K562 (cell line): Measurements from ENCODE around the gene SLC7A4. TPM values are rescaled to one million over a fixed set of nuclear protein-coding genes. Genes with fewer than 3 reads are reported as not detected.
A peak's percentile ranks its signal among the peaks of the same experiment; 100 is the strongest.

Source experiments
- CCNT2 ChIP-seq: IDR thresholded peaks from 2 replicates; pipeline ENCODE4 v1.6.1; 2011; ENCODE audit warnings: borderline replicate concordance, low read depth, mild to moderate bottlenecking, moderate library complexity, mixed read lengths, low read length; ENCODE audit not compliant: insufficient read length; ENCODE audit errors: extremely low read depth
- HDAC2 ChIP-seq: fragments of 450-650 bp; IDR thresholded peaks from 2 replicates; pipeline ENCODE4 v1.6.1; 2016; ENCODE audit warnings: mild to moderate bottlenecking
- HDGF ChIP-seq: fragments of 450-650 bp; IDR thresholded peaks from 2 replicates; pipeline ENCODE4 v1.6.1; 2016
- HIVEP1 ChIP-seq: fragments of 250-450 bp; sonication (Bioruptor Pico); IDR thresholded peaks from 2 replicates; pipeline ENCODE4 v1.4.0; 2020; ENCODE audit warnings: mild to moderate bottlenecking
- HMGN3 ChIP-seq: IDR thresholded peaks from 2 replicates; pipeline ENCODE4 v1.6.1; 2011; ENCODE audit warnings: borderline replicate concordance, low read depth, mild to moderate bottlenecking, mixed read lengths, low read length; ENCODE audit not compliant: insufficient read length; ENCODE audit errors: extremely low read depth
- HOMEZ ChIP-seq: fragments of 250-450 bp; sonication (Bioruptor Pico); IDR thresholded peaks from 2 replicates; pipeline ENCODE4 v1.4.0; 2020; ENCODE audit warnings: mild to moderate bottlenecking, moderate library complexity
- KDM2B ChIP-seq: fragments of 250-450 bp; sonication (Bioruptor Pico); IDR thresholded peaks from 2 replicates; pipeline ENCODE4 v1.8.0; 2021; ENCODE audit warnings: mild to moderate bottlenecking, moderate library complexity
- L3MBTL2 ChIP-seq: fragments of 450-650 bp; IDR thresholded peaks from 2 replicates; pipeline ENCODE4 v1.6.1; 2016; ENCODE audit warnings: mild to moderate bottlenecking, moderate library complexity
- MXD1 ChIP-seq: fragments of 250-450 bp; sonication (Bioruptor Pico); IDR thresholded peaks from 2 replicates; pipeline ENCODE4 v1.8.0; 2021; ENCODE audit warnings: borderline replicate concordance, mild to moderate bottlenecking, moderate library complexity; ENCODE audit not compliant: poor library complexity, severe bottlenecking
- SAFB2 ChIP-seq: fragments of 200-400 bp; formaldehyde crosslinking; IDR thresholded peaks from 2 replicates; pipeline ENCODE4 v1.6.1; 2018; ENCODE audit warnings: borderline replicate concordance, low read length, low read depth, moderate library complexity; ENCODE audit not compliant: severe bottlenecking
- TAF15 ChIP-seq: fragments of 200-400 bp; formaldehyde crosslinking; IDR thresholded peaks from 2 replicates; pipeline ENCODE4 v1.6.1; 2017; ENCODE audit warnings: mild to moderate bottlenecking, low read depth, low read length, moderate library complexity
- TAF9B ChIP-seq: fragments of 450-650 bp; IDR thresholded peaks from 2 replicates; pipeline ENCODE4 v1.6.1; 2018; ENCODE audit warnings: mild to moderate bottlenecking; ENCODE audit not compliant: partially characterized antibody
- USF1 ChIP-seq: sonication (generic); formaldehyde crosslinking; IDR thresholded peaks from 2 replicates; pipeline ENCODE4 v1.9.0; 2022; ENCODE audit warnings: mild to moderate bottlenecking, missing genetic modification reagents
- ZBTB7A ChIP-seq: IDR thresholded peaks from 2 replicates; pipeline ENCODE4 v1.6.1; 2011; ENCODE audit warnings: low read depth, mild to moderate bottlenecking, low read length, moderate library complexity, borderline replicate concordance; ENCODE audit not compliant: control insufficient read depth
- ZNF175 ChIP-seq: fragments of 200-800 bp; sonication (Bioruptor generic); IDR thresholded peaks from 2 replicates; pipeline ENCODE4 v1.6.1; 2016; ENCODE audit warnings: low read depth, mild to moderate bottlenecking, missing genetic modification characterization, missing compliant biosample characterization
- ZNF232 ChIP-seq: sonication (generic); formaldehyde crosslinking; IDR thresholded peaks from 2 replicates; pipeline ENCODE4 v1.8.0; 2022; ENCODE audit warnings: mild to moderate bottlenecking, missing genetic modification reagents
- polyA plus RNA-seq, 8 experiments: library from polyadenylated mRNA; depleted of rRNA in 4 of 8; stranded (reverse) in 5 of 8; unstranded in 3 of 8; fragments of >200 nt; fragmentation: Nextera tagmentation in 2 of 8; fragmentation: Illumina TruSeq in 1 of 8; extraction: Ambion mirVana in 2 of 8; extraction: Trizol in 1 of 8; gene quantifications; 2 replicates each; pipeline versions ENCODE4 v1.2.1 to v1.2.3, GENCODE V29; 2011 to 2014; ENCODE audit warnings: inconsistent platforms in 1 of 8, missing spikeins in 1 of 8
- total RNA-seq, 7 experiments: library from RNA; depleted of rRNA in 6 of 7; stranded (reverse); fragments of >200 nt in 6 of 7; fragmentation: Illumina TruSeq in 2 of 7; extraction: Trizol in 2 of 7; gene quantifications; 2 replicates each; pipeline versions ENCODE4 v1.2.1 to v1.2.3, GENCODE V29; 2011 to 2021; ENCODE audit warnings: low replicate concordance in 1 of 7
- TF ChIP-seq, protein P1 (sequence below): fragments of 450-650 bp; conservative IDR thresholded peaks from 2 replicates; pipeline ENCODE4 v1.6.1; 2016; ENCODE audit warnings: missing genetic modification characterization, low read depth, mild to moderate bottlenecking, control low read depth, missing compliant biosample characterization
- TF ChIP-seq, protein P2 (sequence below): fragments of 250-450 bp; sonication (Bioruptor Pico); IDR thresholded peaks from 2 replicates; pipeline ENCODE4 v1.9.0; 2021; ENCODE audit warnings: mild to moderate bottlenecking, inconsistent platforms
- TF ChIP-seq, protein P3 (sequence below): sonication (generic); formaldehyde crosslinking; IDR thresholded peaks from 2 replicates; pipeline ENCODE4 v1.8.0; 2022; ENCODE audit warnings: mild to moderate bottlenecking, low read depth, missing genetic modification reagents

Gene SLC7A4
- total and polyA plus RNA-seq, 9 of the 15 experiments (the other 6 are each of a cell fraction or from before 2014, with no cell fraction given): not detected

DNA sequence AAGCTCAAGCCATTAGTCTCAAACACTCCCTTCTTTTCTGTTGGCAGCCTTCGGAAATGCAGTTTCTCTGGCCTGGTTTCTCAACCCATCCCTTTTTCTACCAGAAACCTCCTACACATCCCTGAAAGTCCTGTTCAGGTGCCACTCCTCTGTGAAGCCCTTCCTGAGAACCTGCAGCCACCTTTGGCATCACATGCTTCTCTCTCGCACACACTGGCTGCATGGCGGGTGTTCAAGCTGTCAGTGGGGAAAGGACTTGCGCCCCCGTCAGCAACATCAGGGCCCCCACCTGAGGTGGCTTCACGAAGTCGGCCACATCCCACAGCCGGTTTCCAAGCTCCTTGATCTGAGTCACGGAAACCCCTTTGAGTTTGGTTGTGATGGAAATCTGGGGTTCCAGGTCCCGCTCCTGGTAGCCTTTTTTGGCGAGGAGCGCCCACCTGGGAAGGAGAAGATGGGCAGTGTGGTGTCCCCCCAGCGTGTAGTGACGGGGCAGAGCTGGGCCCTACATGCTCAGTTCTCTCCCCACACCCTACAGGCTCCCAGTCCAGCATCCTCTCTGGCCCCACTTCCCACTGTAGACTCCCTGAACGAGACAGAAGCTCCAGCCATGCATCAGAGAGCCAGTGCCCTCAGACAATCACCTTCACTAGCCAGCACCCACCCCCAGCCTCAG lies 11.6 kb upstream of the SLC7A4 start (continued):
- TF ChIP-seq HOMEZ (CRISPR knock-in tag): no peak
- no peak for TF ChIP-seq TAF9B
- 0 out of 2 replicates have a peak, but pooled peaks have one; percentile 24 for TF ChIP-seq KDM2B
- TF ChIP-seq, protein P1, sequence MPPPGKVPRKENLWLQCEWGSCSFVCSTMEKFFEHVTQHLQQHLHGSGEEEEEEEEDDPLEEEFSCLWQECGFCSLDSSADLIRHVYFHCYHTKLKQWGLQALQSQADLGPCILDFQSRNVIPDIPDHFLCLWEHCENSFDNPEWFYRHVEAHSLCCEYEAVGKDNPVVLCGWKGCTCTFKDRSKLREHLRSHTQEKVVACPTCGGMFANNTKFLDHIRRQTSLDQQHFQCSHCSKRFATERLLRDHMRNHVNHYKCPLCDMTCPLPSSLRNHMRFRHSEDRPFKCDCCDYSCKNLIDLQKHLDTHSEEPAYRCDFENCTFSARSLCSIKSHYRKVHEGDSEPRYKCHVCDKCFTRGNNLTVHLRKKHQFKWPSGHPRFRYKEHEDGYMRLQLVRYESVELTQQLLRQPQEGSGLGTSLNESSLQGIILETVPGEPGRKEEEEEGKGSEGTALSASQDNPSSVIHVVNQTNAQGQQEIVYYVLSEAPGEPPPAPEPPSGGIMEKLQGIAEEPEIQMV (tag): no peak
- no peak for TF ChIP-seq HDGF
- peak; percentile 54; the same call in 1 of the 2 replicates for TF ChIP-seq TAF15
- TF ChIP-seq, protein P2, sequence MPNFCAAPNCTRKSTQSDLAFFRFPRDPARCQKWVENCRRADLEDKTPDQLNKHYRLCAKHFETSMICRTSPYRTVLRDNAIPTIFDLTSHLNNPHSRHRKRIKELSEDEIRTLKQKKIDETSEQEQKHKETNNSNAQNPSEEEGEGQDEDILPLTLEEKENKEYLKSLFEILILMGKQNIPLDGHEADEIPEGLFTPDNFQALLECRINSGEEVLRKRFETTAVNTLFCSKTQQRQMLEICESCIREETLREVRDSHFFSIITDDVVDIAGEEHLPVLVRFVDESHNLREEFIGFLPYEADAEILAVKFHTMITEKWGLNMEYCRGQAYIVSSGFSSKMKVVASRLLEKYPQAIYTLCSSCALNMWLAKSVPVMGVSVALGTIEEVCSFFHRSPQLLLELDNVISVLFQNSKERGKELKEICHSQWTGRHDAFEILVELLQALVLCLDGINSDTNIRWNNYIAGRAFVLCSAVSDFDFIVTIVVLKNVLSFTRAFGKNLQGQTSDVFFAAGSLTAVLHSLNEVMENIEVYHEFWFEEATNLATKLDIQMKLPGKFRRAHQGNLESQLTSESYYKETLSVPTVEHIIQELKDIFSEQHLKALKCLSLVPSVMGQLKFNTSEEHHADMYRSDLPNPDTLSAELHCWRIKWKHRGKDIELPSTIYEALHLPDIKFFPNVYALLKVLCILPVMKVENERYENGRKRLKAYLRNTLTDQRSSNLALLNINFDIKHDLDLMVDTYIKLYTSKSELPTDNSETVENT (CRISPR knock-in tag): no peak
- no peak for TF ChIP-seq L3MBTL2
- no peak for TF ChIP-seq CCNT2
- 0 out of 2 replicates have a peak, but pooled peaks have one; percentile 19 for TF ChIP-seq USF1 (CRISPR knock-in tag)
- peak; percentile 2 for TF ChIP-seq MXD1
- TF ChIP-seq ZNF232: no peak
- TF ChIP-seq ZBTB7A: no peak
- no peak for TF ChIP-seq HMGN3
- TF ChIP-seq, protein P3, sequence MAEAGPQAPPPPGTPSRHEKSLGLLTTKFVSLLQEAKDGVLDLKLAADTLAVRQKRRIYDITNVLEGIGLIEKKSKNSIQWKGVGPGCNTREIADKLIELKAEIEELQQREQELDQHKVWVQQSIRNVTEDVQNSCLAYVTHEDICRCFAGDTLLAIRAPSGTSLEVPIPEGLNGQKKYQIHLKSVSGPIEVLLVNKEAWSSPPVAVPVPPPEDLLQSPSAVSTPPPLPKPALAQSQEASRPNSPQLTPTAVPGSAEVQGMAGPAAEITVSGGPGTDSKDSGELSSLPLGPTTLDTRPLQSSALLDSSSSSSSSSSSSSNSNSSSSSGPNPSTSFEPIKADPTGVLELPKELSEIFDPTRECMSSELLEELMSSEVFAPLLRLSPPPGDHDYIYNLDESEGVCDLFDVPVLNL: 0 out of 2 replicates have a peak, but pooled peaks have one; percentile 48
- TF ChIP-seq ZNF175 (CRISPR knock-in tag): no peak
- no peak for TF ChIP-seq HDAC2
- no peak for TF ChIP-seq HIVEP1 (CRISPR knock-in tag)
- no peak for TF ChIP-seq SAFB2
